DMS53 treated with DMSO at 0.1 percent for 48 hours (cell line): ENCODE measurements around the gene ZNF414.
"Not testable (repeated sequence)": the region's sequence is repeated elsewhere in the genome, so short reads cannot be mapped to it uniquely, and the experiment has no call there.

Experiments used
- DNase-seq: peaks from one replicate; lab custom pipeline; 2025; ENCODE audit not compliant: unreplicated experiment; lab: John Stamatoyannopoulos, UW

The ZNF414 gene, protein sequence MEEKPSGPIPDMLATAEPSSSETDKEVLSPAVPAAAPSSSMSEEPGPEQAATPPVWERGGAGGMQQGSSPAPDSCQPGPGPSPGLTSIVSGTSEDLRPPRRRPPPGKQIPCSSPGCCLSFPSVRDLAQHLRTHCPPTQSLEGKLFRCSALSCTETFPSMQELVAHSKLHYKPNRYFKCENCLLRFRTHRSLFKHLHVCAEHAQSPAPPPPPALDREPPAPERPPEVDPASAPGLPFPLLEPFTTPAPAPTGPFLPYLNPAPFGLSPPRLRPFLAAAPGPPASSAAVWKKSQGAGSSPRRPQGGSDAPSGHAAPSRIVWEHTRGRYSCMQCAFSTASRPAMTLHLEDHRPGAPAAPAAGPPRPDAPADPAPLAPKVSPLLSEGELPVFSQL

DNA sequence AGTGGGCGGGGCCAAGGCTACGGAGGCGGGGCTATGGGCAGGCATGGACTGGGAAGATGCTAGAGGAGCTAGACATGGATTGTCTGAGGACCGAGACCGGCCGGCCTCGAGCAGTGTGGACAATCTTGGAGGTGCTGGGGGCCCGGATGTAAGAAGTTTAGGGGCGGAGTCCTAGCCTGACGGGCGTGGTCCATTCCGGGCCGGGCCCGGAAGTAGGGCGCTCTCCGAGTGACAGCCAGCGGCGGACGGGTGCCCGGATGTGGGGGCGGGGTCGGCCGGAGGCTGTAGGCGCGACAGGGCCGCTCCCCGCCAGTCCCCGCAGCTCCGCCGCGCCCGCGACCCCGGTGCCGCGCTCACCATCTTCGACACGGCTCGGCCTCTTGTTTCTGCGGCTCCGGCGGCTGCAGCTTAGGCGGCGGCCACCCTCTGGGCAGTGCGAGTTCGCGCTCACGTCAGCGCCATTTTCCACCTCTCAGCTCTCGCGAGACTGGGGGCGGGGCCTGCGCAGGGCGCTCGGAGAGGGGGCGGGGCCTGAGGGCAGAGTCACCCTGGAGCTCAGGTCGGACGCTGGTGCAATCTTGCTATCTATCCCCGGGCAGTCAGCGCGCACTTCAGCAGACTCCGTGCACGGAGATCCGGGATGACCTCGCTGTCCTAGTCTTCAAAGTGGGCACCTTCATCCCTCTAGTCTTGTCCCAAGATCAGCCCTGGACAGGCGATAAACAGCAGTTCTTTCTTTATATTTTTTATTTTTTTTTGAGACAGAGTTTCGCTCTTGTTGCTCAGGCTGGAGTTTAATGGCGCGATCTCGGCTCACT lies at the start of gene ZNF414:
Gene ZNF414 (minus strand): TSS at position 481 of the 818 bp plus-strand sequence. CDS start 121 bp downstream, at position 360.
- DNase-seq = peak; percentile 60

DNA sequence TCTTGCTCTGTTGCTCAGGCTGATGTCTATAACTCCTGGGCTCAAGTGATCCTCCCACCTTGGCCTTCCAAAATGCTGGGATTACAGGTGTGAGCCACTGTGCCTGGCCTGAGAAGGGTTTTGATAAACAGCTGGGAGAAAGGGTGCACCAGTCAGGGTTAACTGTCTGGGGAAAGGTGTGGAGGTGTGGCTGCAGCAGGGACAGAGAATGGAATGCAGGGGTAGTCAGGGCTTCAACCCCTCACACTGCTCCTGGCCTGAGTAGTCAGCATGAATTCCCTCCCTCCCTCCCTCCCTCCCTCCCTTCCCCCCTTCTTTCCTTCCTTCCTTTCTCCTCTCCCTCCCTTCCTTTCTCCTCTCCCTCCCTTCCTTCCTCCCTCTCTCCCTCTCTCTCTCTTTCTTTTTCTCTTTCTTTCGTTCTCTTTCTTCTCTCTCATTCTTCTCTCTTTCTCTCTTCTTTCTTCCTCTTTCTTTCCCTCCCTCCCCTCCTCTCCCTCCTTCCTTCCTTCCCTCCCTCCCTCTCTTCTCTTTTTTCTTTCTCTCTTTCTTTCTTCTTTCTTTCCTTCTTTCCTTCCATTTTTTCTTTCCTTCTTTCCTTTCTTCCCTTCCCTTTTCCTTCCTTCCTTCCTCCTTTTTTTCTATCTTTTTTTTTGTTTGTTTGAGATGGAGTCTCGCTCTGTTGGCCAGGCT lies 47.3 kb upstream of the ZNF414 start:
- no peak for DNase-seq

DNA sequence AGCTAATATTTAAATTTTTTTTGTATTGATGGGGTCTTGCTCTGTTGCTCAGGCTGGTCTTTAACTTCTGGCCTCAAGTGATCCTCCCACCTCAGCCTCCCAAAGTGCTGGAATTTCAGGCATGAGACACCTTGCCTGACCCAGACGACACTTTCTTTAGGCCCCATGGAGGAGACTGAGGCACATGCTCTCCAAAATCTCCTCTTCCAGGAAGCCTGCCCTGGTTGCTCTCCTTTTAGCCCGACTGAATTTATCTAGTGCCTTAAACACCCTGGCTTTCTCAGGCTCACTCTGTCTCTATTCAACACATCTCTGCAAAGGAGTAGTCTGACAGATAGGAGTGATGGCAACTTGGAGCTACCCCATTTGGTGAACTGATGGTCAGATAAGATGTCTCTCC lies 44.4 kb upstream of the ZNF414 start:
- DNase-seq = no peak

- no peak for DNase-seq
These were observed 43.8 kb upstream of the ZNF414 start for GRCh38 chr19:8557642-8558238.

DNA sequence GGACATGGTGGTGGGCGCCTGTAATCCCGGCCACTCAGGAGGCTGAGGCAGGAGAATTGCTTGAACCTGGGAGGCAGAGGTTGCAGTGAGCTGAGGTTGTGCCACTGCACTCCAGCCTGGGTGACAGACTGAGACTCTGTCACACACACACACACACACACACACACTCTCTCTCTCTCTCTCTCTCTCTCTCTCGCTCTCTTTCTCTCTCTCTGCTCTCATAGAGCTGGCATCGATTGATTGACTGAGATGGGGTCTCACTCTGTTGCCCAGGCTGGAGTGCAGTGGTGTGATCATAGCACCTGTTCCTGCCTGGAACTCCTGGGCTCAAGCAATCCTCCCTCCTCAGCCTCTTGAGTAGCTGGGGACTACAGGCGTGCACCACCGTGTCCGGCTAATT lies 39.8 kb upstream of the ZNF414 start:
- DNase-seq = not testable (repeated sequence)

DNA sequence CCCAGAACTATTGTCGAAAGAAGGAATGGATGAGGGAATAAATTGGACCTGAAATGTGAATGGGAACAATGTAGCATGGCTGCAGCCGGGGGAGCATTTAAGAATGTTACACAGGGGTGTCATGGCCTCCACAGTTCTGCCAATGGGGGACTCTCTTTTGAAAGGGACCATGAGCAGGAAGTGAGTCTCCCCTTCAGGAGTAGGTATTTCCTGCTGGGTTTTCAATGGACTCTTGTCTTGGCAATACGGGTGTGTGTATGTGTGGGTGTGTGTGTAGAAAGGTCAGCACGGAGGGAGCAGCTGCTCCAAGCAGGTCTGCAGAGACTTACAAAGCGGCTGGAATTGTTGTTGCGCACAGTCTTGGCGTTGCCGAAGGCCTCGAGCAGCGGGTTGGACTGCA lies 38.8 kb upstream of the ZNF414 start:
- no peak for DNase-seq

- no peak for DNase-seq
These were observed 36.1 kb upstream of the ZNF414 start for GRCh38 chr19:8550070-8550469.

GRCh38 chr19:8545743-8546142 lies 31.8 kb upstream of the ZNF414 start:
- no peak for DNase-seq

GRCh38 chr19:8544168-8544567 lies 30.2 kb upstream of the ZNF414 start:
- DNase-seq = no peak

GRCh38 chr19:8539621-8540149 lies 25.7 kb upstream of the ZNF414 start:
- no peak for DNase-seq

- DNase-seq = no peak
These were observed 23.1 kb upstream of the ZNF414 start for GRCh38 chr19:8537099-8537498.

DNA sequence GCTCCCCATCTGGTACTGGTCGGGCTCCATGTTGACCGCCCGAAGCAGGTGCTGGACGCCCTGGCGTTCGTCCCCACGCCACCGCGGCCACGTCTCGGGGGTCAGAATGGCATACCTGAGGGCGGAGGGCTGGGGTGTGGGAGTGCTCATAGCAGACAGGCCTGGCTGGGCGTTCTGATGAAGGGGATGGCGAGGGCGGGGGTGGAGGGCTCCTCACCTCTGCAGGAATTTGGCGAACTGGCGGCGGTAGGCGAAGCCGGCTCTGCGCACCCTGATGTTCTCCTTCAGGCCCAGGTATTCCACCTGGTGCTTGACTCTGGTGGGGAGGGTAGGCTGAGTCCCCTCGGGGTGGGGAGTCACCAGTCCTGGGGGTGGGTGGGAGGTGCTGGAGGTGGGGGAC lies 22.3 kb upstream of the ZNF414 start:
- DNase-seq = no peak

- no peak for DNase-seq
These were observed 18.3 kb upstream of the ZNF414 start for GRCh38 chr19:8532225-8532624.

- DNase-seq = no peak
These were observed 17.5 kb upstream of the ZNF414 start for GRCh38 chr19:8531470-8531869.

DNA sequence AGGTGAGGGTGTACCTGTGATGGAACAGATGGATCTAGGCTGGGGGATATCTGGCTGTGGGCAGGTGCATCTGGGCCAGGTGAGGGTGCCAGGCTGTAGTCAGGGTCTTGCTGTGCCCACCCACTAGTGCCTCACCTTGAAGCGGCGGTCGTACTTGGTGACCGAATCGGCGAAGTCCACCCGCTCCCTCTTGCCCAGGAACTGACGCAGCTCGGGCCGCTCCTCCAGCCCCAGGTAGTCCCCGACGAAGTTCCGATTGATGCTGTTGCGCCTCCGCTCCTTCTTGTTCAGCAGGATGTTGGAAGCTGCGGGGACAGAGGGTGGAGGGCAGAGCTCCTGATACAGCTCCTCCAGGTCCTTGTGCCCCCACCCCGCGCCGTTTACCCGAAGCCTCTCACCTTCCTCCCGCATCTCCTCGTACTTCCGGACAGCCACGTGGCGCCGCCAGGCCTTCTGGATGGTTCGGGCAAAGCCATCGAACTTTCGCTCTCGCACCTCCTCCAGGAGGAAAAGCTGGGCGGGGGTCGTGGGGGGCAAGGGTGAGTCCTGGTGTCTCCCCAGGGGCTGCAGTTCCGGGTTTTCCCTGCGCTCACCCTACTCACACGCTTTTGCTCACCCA lies 16.2 kb upstream of the ZNF414 start:
- DNase-seq = no peak

DNA sequence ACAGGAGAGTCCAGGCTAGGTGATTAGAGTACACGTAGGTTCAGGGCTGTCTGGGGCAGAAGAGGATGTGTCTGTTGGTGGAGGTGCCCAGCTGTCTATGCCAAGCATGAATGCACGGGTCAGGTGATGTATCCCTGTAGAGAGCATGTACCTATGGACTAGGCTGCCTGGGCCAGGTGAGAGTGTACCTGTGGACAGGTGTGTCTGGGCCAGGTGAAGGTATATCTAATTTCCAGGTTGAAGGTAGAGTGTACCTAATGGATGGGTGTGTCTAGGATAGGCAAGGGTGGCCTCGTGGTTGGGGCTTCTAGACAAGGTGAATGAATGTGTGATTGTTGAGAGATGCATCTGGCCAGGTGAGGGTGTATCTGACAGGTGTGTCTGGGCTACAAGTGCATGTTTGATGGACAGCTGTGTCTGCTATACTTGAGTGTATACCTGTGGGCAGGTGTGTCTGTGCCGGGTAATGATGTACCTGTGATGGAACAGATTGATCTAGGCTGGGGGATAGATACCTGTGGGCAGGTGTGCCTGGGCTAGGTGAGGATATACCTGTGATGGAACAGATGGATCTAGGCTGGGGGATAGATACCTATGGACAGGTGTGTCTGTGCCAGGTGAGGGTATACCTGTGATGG lies 15.5 kb upstream of the ZNF414 start:
- no peak for DNase-seq

DNA sequence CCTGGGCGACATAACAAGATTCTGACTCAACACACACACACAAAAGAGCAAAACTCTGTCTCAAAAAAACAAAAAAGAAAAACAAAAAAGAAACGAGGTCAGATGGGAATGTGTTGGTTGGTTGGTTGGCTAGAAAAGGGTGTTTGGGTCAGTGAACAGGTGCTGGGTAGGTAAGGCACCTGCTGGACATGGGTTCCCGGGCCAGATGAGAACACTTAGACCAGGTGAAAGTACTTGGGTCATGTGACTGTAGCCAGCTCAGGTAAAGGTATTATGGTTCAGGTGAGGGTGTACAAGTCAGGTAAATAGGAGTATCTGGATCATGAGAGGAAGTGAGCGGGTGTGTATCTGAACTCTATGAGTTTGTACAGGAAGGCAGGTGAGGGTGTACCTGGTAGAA lies 14.5 kb upstream of the ZNF414 start:
- no peak for DNase-seq

- no peak for DNase-seq
These were observed 12.6 kb upstream of the ZNF414 start for GRCh38 chr19:8526345-8527091.

GRCh38 chr19:8525401-8525684 lies 11.4 kb upstream of the ZNF414 start:
- no peak for DNase-seq

DNA sequence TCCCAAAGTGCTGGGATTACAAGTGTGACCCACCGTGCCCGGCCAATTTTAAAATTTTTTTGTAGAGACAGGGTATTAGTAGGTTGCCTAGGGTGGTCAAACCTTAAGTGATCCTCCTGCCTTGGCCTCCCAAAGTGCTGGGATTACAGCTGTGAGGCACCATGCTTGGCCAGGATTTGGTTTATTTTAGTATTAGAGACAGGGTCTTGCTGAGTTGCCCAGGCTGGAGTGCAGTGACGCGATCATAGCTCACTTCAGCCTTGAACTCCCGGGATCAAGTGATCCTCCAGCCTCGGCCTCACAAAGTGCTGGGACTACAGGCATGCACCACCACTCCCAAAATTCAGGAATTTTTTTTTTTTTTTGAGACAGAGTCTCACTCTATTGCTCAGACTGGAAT lies 5.4 kb upstream of the ZNF414 start:
- no peak for DNase-seq
